ENCODE data around the gene KLF12. TPM values are rescaled to one million over a fixed set of nuclear protein-coding genes. Genes with fewer than 3 reads are reported as not detected.

Gene KLF12
- polyA plus RNA-seq, 3 donors: 0.04 to 1.3 (median 0.38) TPM

GRCh38 chr13:74174810-74175209 lies 40.6 kb upstream of the KLF12 start:
- H2AFZ ChIP-seq (ENCODE audit: insufficient read depth, low read depth, low read length, poor library complexity, severe bottlenecking): no peak overlapping the region
- Mint-ChIP-seq H3K9me3 (peaks cover 0 to 9% (median 0%) of the 10 kb centered on the region in 7 donors), H3K36me3 (no peaks in the 10 kb centered on the region), H3K4me1 (no peaks in the 10 kb centered on the region), H3K4me3 (no peak overlapping the region), H3K27me3 (ENCODE audit: low read depth in 3 of 3) (no peaks in the 10 kb centered on the region), H3K27ac (no peak overlapping the region)
- H3K9ac ChIP-seq (ENCODE audit: insufficient read depth, low read length, poor library complexity, severe bottlenecking): no peak overlapping the region
- no peak overlapping the region for H3K27ac ChIP-seq (ENCODE audit: low read depth in 1 of 2, low read length in 2 of 2)
- H3K4me3 ChIP-seq (replicated peaks in 1 of 3; ENCODE audit: low read depth in 2 of 3, low read length in 3 of 3): no peak overlapping the region
- H4K20me1 ChIP-seq (ENCODE audit: insufficient read depth, low read length): no peaks in the 10 kb centered on the region
- no peak for TF ChIP-seq CTCF (IDR thresholded peaks at IDR 0.05)
- no peak overlapping the region for H3K4me2 ChIP-seq (replicated peaks; ENCODE audit: extremely low read depth, low read length, poor library complexity, severe bottlenecking)
- no peaks in the 10 kb centered on the region for H3K4me1 ChIP-seq (ENCODE audit: control insufficient read depth in 1 of 2, insufficient read depth in 2 of 2, low read length in 2 of 2)
- H3K27me3 ChIP-seq (ENCODE audit: control insufficient read depth in 2 of 2, insufficient read depth in 2 of 2, low read length in 2 of 2): no peaks in the 10 kb centered on the region
- no peaks in the 10 kb centered on the region for H3K9me3 ChIP-seq (replicated peaks in 1 of 2; ENCODE audit: control insufficient read depth in 1 of 2, insufficient read depth in 1 of 2, low read length in 2 of 2)
- no peaks in the 10 kb centered on the region for H3K79me2 ChIP-seq (ENCODE audit: insufficient read depth, low read length)
- DNase-seq: no peak
- 0% methylated on average over 1 of the region's 2 CpGs for WGBS (ENCODE audit: insufficient coverage)
- H3K36me3 ChIP-seq (replicated peaks in 1 of 2; ENCODE audit: control insufficient read depth in 1 of 2, insufficient read depth in 2 of 2, low read length in 2 of 2): no peaks in the 10 kb centered on the region
- intact Hi-C loops (cut with micrococcal nuclease): no loop called here

- no peak overlapping the region for H3K4me2 ChIP-seq (replicated peaks; ENCODE audit: extremely low read depth, low read length, poor library complexity, severe bottlenecking)
- no peak overlapping the region for H2AFZ ChIP-seq (ENCODE audit: insufficient read depth, low read depth, low read length, poor library complexity, severe bottlenecking)
- H3K4me3 ChIP-seq (replicated peaks in 1 of 3; ENCODE audit: low read depth in 2 of 3, low read length in 3 of 3): no peak overlapping the region
- H3K4me1 Mint-ChIP-seq: no peaks in the 10 kb centered on the region
- H3K9ac ChIP-seq (ENCODE audit: insufficient read depth, low read length, poor library complexity, severe bottlenecking): no peak overlapping the region
- H3K9me3 ChIP-seq (replicated peaks in 1 of 2; ENCODE audit: control insufficient read depth in 1 of 2, insufficient read depth in 1 of 2, low read length in 2 of 2): no peaks in the 10 kb centered on the region
- WGBS (ENCODE audit: insufficient coverage): no CpG with 5 or more reads among the region's 3 CpGs
- no peak overlapping the region for H3K27ac Mint-ChIP-seq
- H3K4me3 Mint-ChIP-seq: no peak overlapping the region
- H3K27me3 Mint-ChIP-seq (ENCODE audit: low read depth in 3 of 3): no peaks in the 10 kb centered on the region
- H3K9me3 Mint-ChIP-seq: peaks cover 0 to 9% (median 0%) of the 10 kb centered on the region in 7 donors
- TF ChIP-seq CTCF (IDR thresholded peaks at IDR 0.05): no peak
- no peaks in the 10 kb centered on the region for H4K20me1 ChIP-seq (ENCODE audit: insufficient read depth, low read length)
- H3K36me3 ChIP-seq (replicated peaks in 1 of 2; ENCODE audit: control insufficient read depth in 1 of 2, insufficient read depth in 2 of 2, low read length in 2 of 2): no peaks in the 10 kb centered on the region
- intact Hi-C loops (cut with micrococcal nuclease): no loop called here
- no peak for DNase-seq
- no peak overlapping the region for H3K27ac ChIP-seq (ENCODE audit: low read depth in 1 of 2, low read length in 2 of 2)
- no peaks in the 10 kb centered on the region for H3K79me2 ChIP-seq (ENCODE audit: insufficient read depth, low read length)
- no peaks in the 10 kb centered on the region for H3K4me1 ChIP-seq (ENCODE audit: control insufficient read depth in 1 of 2, insufficient read depth in 2 of 2, low read length in 2 of 2)
- no peaks in the 10 kb centered on the region for H3K36me3 Mint-ChIP-seq
- no peaks in the 10 kb centered on the region for H3K27me3 ChIP-seq (ENCODE audit: control insufficient read depth in 2 of 2, insufficient read depth in 2 of 2, low read length in 2 of 2)
Observed at GRCh38 chr13:74173822-74174221, 39.6 kb upstream of the KLF12 start.

Data from CD14-positive monocyte (primary cell).